Choroid plexus epithelial cell (primary cell): ENCODE measurements around the gene DCAF8.

Experiments
- DNase-seq: peaks from one replicate; pipeline ENCODE4 v3.0.0-alpha.2; 2010; ENCODE audit warnings: low read depth
- H3K4me3 ChIP-seq: 2 replicates; pipeline ENCODE4 v1.5.1; 2011; ENCODE audit warnings: low read depth, mild to moderate bottlenecking, control low read depth, low read length, moderate library complexity
- CTCF ChIP-seq: conservative IDR thresholded peaks from 2 replicates; pipeline ENCODE4 v1.5.1; 2011; ENCODE audit warnings: low read depth, mild to moderate bottlenecking, control low read depth, inconsistent platforms, low read length, moderate library complexity

Gene DCAF8

GRCh38 chr1:160200786-160201185, 61.6 kb downstream of the DCAF8 start:
- no peak for TF ChIP-seq CTCF
- no peak for DNase-seq
- H3K4me3 ChIP-seq = no peak overlapping the region

GRCh38 chr1:160197231-160197630, 65.1 kb downstream of the DCAF8 start:
- no peak for DNase-seq
- no peak overlapping the region for H3K4me3 ChIP-seq
- no peak for TF ChIP-seq CTCF

- no peak overlapping the region for H3K4me3 ChIP-seq
- no peak for DNase-seq
- TF ChIP-seq CTCF = no peak
Measured at GRCh38 chr1:160196143-160196542, 66.2 kb downstream of the DCAF8 start.

GRCh38 chr1:160194737-160195059, 67.7 kb downstream of the DCAF8 start:
- no peak for TF ChIP-seq CTCF
- H3K4me3 ChIP-seq = no peak overlapping the region
- DNase-seq = no peak

- DNase-seq = no peak
- H3K4me3 ChIP-seq = no peak overlapping the region
- no peak for TF ChIP-seq CTCF
Measured at GRCh38 chr1:160193832-160194736, 68.3 kb downstream of the DCAF8 start.

- no peak overlapping the region for H3K4me3 ChIP-seq
- peak; percentile 91 for DNase-seq
- peak; percentile 93 for TF ChIP-seq CTCF
Measured at GRCh38 chr1:160193091-160193819, 69.1 kb downstream of the DCAF8 start.

- no peak for DNase-seq
- TF ChIP-seq CTCF = no peak
- H3K4me3 ChIP-seq = no peak overlapping the region
Measured at GRCh38 chr1:160192234-160192633, 70.1 kb downstream of the DCAF8 start.
